Uterus (tissue), 4 donors: Measurements from ENCODE around the gene ERGIC1. TPM values are rescaled to one million over a fixed set of nuclear protein-coding genes. Genes with fewer than 3 reads are reported as not detected.

Experiments
- DNase-seq, 2 donors: peaks; one replicate each; pipeline ENCODE4 v3.0.0-alpha.2; 2019 to 2020
- H3K27ac ChIP-seq, 2 donors: fragments of 200-600 bp; sonication (generic); 1 replicate in 1 of 2; 2 replicates in 1 of 2; pipeline ENCODE4 v1.5.1; 2016 to 2018
- H3K27me3 ChIP-seq, 2 donors: fragments of 200-600 bp; sonication (generic); one replicate each; pipeline ENCODE4 v1.5.1; 2018 to 2019; ENCODE audit warnings: control low read depth in 1 of 2
- H3K36me3 ChIP-seq, 2 donors: fragments of 200-600 bp; sonication (generic); one replicate each; pipeline ENCODE4 v1.5.1; 2019; ENCODE audit warnings: control low read depth in 1 of 2
- H3K4me1 ChIP-seq, 2 donors: fragments of 200-600 bp; sonication (generic); one replicate each; pipeline ENCODE4 v1.5.1; 2018 to 2019; ENCODE audit warnings: control low read depth in 1 of 2
- H3K4me3 ChIP-seq, 2 donors: fragments of 200-600 bp; sonication (generic); 1 replicate in 1 of 2; 2 replicates in 1 of 2; pipeline ENCODE4 v1.5.1; 2018 to 2019; ENCODE audit warnings: mild to moderate bottlenecking in 1 of 2
- H3K9me3 ChIP-seq, 2 donors: fragments of 200-600 bp; sonication (generic); one replicate each; pipeline ENCODE4 v1.5.1; 2019; ENCODE audit warnings: control low read depth in 1 of 2
- POLR2A ChIP-seq, 2 donors: fragments of 450-650 bp; IDR thresholded peaks; one replicate each; pipeline ENCODE4 v1.6.1; 2016; ENCODE audit warnings: antibody characterized with exemption in 2 of 2, mild to moderate bottlenecking in 1 of 2, moderate library complexity in 1 of 2
- intact Hi-C: fragments of 100-400 bp; cut with DNase I; formaldehyde crosslinking; loops from one replicate; pipeline ENCODE4 v1.15.1; 2023; ENCODE audit warnings: low total_unique reads
- total RNA-seq, 4 donors: library from RNA; depleted of rRNA in 3 of 4; stranded (reverse); fragments of >200 nt in 3 of 4; gene quantifications; one replicate each; pipeline versions ENCODE4 v1.1.0 to v1.2.4, GENCODE V29; 2014 to 2023
- TF ChIP-seq, protein P1 (sequence below), 4 experiments: fragments of 200-600 bp in 2 of 4; fragments of 450-650 bp in 2 of 4; sonication (generic) in 2 of 4; IDR thresholded peaks; one replicate each; pipeline ENCODE4 v1.5.1; 2016 to 2019; ENCODE audit warnings: antibody characterized with exemption in 4 of 4, mild to moderate bottlenecking in 2 of 4, moderate library complexity in 1 of 4
- donor health status: DM: yes; HTN: yes; CAD: no.

ERGIC1 gene
- total RNA-seq, 4 donors from 2014 or later: 34.8 to 130 (median 67.7) TPM

GRCh38 chr5:172791726-172792445 lies 42.2 kb upstream of the ERGIC1 start:
- Histone ChIP-seq H3K27me3 (no peaks in the 10 kb centered on the region), H3K4me3 (no peak overlapping the region), H3K36me3 (no peaks in the 10 kb centered on the region), H3K9me3 (no peaks in the 10 kb centered on the region), H3K4me1 (peaks cover 17 to 22% of the 10 kb centered on the region in 2 donors), H3K27ac (peak overlapping the region; percentile 92 to 97)
- intact Hi-C loops: no loop called here
- no peak for TF ChIP-seq POLR2A (IDR thresholded peaks at IDR 0.05)
- TF ChIP-seq, protein P1, sequence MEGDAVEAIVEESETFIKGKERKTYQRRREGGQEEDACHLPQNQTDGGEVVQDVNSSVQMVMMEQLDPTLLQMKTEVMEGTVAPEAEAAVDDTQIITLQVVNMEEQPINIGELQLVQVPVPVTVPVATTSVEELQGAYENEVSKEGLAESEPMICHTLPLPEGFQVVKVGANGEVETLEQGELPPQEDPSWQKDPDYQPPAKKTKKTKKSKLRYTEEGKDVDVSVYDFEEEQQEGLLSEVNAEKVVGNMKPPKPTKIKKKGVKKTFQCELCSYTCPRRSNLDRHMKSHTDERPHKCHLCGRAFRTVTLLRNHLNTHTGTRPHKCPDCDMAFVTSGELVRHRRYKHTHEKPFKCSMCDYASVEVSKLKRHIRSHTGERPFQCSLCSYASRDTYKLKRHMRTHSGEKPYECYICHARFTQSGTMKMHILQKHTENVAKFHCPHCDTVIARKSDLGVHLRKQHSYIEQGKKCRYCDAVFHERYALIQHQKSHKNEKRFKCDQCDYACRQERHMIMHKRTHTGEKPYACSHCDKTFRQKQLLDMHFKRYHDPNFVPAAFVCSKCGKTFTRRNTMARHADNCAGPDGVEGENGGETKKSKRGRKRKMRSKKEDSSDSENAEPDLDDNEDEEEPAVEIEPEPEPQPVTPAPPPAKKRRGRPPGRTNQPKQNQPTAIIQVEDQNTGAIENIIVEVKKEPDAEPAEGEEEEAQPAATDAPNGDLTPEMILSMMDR (IDR thresholded peaks at IDR 0.05): no peak
- no peak for DNase-seq

DNA sequence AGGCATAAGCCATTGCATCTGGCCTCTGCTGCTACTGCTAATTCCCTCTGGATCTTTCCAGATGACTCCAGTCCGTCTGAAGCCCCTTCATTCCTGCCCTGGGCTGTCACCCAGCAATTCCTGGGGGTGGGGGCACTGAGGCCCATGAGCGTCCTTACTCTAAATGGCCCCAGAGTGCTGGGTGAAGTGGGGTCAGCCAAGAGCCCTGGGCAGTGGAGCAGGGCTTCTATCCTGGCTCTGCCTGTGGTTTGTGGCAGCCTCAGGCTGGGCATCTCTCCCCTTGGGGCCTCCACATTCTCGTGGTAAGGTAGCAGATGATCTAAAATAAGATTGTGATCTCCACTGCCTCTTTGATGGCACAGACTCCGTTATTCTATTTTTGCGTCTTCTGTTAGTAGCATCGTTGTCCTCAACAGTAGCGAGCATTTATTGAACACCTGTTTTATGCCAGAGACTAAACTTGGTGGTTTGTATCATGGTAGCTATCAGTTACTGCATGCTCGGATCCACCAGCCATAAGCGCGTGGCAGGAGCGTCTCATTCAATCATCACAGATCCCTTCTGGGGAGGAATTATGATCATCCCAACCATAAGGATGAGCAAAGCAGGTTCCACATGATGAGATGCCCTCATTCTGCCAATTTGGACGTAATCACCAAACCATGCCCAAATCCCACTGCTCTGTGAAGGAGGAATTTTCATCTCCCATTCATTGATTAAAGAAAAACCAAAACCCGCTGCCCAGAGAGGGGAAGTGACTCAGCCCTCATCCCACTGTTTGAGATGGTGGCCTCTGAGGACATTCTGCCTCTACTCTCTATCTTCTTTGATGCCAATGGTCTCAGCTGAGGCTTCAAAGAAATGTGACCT lies 41.1 kb upstream of the ERGIC1 start:
- Histone ChIP-seq H3K27me3 (no peaks in the 10 kb centered on the region), H3K27ac (peak overlapping the region; percentile 92 to 97), H3K36me3 (no peaks in the 10 kb centered on the region), H3K4me3 (no peak overlapping the region), H3K9me3 (no peaks in the 10 kb centered on the region), H3K4me1 (peaks cover 17 to 22% of the 10 kb centered on the region in 2 donors)
- intact Hi-C loops: no loop called here
- no peak for TF ChIP-seq POLR2A (IDR thresholded peaks at IDR 0.05)
- TF ChIP-seq, protein P1 (IDR thresholded peaks at IDR 0.05): no peak
- DNase-seq: no peak

GRCh38 chr5:172793577-172794488 lies 40.2 kb upstream of the ERGIC1 start:
- no peaks in the 10 kb centered on the region for H3K36me3 ChIP-seq
- H3K9me3 ChIP-seq: no peaks in the 10 kb centered on the region
- no peak overlapping the region for H3K4me3 ChIP-seq
- no peaks in the 10 kb centered on the region for H3K27me3 ChIP-seq
- no peak for DNase-seq
- H3K4me1 ChIP-seq: peaks cover 17 to 22% of the 10 kb centered on the region in 2 donors
- H3K27ac ChIP-seq: peak overlapping the region; percentile 92 to 97
- TF ChIP-seq POLR2A (IDR thresholded peaks at IDR 0.05): no peak
- TF ChIP-seq, protein P1 (IDR thresholded peaks at IDR 0.05): no peak
- intact Hi-C loops: no loop called here

- Histone ChIP-seq H3K27ac (peak overlapping the region; percentile 92 to 97), H3K27me3 (no peaks in the 10 kb centered on the region), H3K36me3 (no peaks in the 10 kb centered on the region), H3K4me3 (no peak overlapping the region), H3K9me3 (no peaks in the 10 kb centered on the region), H3K4me1 (peaks cover 10% of the 10 kb centered on the region in 2 donors)
- DNase-seq: peak; percentile 99 to 100
- intact Hi-C loops: no loop called here
- peak; percentile 22 to 34 for TF ChIP-seq POLR2A (IDR thresholded peaks at IDR 0.05)
- TF ChIP-seq, protein P1 (IDR thresholded peaks at IDR 0.05): peak in 3 of 4 experiments; percentile 9 to 52 (median 29)
Observed at GRCh38 chr5:172795318-172795977, 38.6 kb upstream of the ERGIC1 start.
